ENCODE data around the gene ASF1A. TPM values are rescaled to one million over a fixed set of nuclear protein-coding genes. Genes with fewer than 3 reads are reported as not detected.
A peak's percentile ranks its signal among the peaks of the same experiment; 100 is the strongest.

ASF1A gene
- total and polyA plus RNA-seq, 8 donors = 0.87 to 39.7 (median 14.5) TPM

- DNase-seq = peak in 1 of 2 donors; percentile 48
- no peak overlapping the region for H3K27ac ChIP-seq
- TF ChIP-seq POLR2AphosphoS5 (IDR thresholded peaks at IDR 0.05) = no peak
- no peak for TF ChIP-seq EP300 (IDR thresholded peaks at IDR 0.05)
- TF ChIP-seq CTCF (IDR thresholded peaks at IDR 0.05) = no peak
- TF ChIP-seq POLR2A (IDR thresholded peaks at IDR 0.05) = no peak
- H3K4me3 ChIP-seq = no peak overlapping the region
- peaks cover 13 to 22% (median 17%) of the 10 kb centered on the region in 4 donors for H3K4me1 ChIP-seq
- no peaks in the 10 kb centered on the region for H3K9me3 ChIP-seq
- WGBS, 5 donors = 82 to 90% (median 90%) methylated on average over 4 of the region's 4 CpGs
- no peaks in the 10 kb centered on the region for H3K27me3 ChIP-seq
- no peaks in the 10 kb centered on the region for H3K36me3 ChIP-seq
- intact Hi-C loops (cut with DNase I; ENCODE audit: low total_unique reads) = no loop called here
Observed at GRCh38 chr6:118889163-118889562, 4.8 kb upstream of the ASF1A start.

GRCh38 chr6:118890997-118891790 lies 2.8 kb upstream of the ASF1A start:
- DNase-seq = peak in 1 of 2 donors; percentile 21
- Histone ChIP-seq H3K27ac (peak overlapping the region in 4 of 5 donors; percentile 95 to 98 (median 96)), H3K4me1 (peaks cover 14 to 33% (median 25%) of the 10 kb centered on the region in 4 donors), H3K9me3 (no peaks in the 10 kb centered on the region), H3K4me3 (no peak overlapping the region), H3K36me3 (no peaks in the 10 kb centered on the region), H3K27me3 (no peaks in the 10 kb centered on the region)
- TF ChIP-seq CTCF (IDR thresholded peaks at IDR 0.05) (no peak), POLR2AphosphoS5 (IDR thresholded peaks at IDR 0.05) (no peak), POLR2A (IDR thresholded peaks at IDR 0.05) (no peak), EP300 (IDR thresholded peaks at IDR 0.05) (no peak)
- intact Hi-C loops (cut with DNase I; ENCODE audit: low total_unique reads) = no loop called here
- 58 to 77% (median 70%) methylated on average over 5 of the region's 5 CpGs for WGBS, 5 donors

- no peak for TF ChIP-seq POLR2A (IDR thresholded peaks at IDR 0.05)
- no peak for TF ChIP-seq CTCF (IDR thresholded peaks at IDR 0.05)
- TF ChIP-seq POLR2AphosphoS5 (IDR thresholded peaks at IDR 0.05) = no peak
- TF ChIP-seq EP300 (IDR thresholded peaks at IDR 0.05) = no peak
- Histone ChIP-seq H3K27me3 (no peaks in the 10 kb centered on the region), H3K4me1 (peaks cover 14 to 45% (median 31%) of the 10 kb centered on the region in 4 donors), H3K9me3 (no peaks in the 10 kb centered on the region), H3K36me3 (no peaks in the 10 kb centered on the region), H3K27ac (peak overlapping the region in 4 of 5 donors; percentile 95 to 98 (median 96)), H3K4me3 (peak overlapping the region; percentile 70 to 89 (median 82))
- intact Hi-C loops (cut with DNase I; ENCODE audit: low total_unique reads) = no loop called here
- DNase-seq = peak in 1 of 2 donors; percentile 11
- 14 to 32% (median 20%) methylated on average over 6 of the region's 6 CpGs for WGBS, 5 donors
Observed at GRCh38 chr6:118892355-118892991, 1.5 kb upstream of the ASF1A start.

DNA sequence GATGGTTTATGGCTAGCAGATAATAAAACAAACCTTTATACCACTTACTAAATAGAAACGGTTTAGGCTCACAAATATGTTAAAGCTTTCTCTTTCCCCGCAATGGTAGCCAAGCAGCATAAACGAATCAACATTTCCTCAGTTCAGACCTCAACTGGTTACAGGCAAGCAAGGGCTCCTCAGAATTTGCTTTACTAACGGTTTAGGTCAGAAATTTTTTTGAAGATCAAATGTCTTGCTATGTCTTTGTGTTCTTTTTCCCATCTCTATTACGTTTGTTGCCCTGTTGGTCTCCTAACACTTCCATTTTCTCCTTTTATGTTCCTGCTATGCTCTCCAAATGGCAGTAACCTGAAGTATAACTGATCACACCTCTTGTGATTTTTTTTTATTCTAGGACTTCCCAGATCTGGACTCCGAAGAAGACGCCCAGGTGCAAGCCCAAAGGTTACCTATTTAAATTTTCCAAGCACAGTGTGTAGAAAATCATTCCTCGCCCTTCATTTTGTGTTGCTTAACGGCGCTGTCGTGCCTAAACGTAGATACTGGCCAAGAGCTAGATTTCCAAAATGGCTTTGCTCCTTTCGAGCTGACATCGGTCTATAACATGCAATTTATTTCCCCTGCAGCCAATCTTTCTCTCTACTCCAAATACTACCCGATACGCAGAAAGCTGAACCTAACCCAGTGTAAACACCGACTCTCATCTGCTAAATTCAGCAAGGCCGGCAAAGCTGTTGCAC lies 717 bp upstream of the ASF1A start:
- Histone ChIP-seq H3K4me3 (peak overlapping the region; percentile 70 to 89 (median 82)), H3K36me3 (no peaks in the 10 kb centered on the region), H3K9me3 (no peaks in the 10 kb centered on the region), H3K27ac (peak overlapping the region; percentile 95 to 98 (median 97)), H3K4me1 (peaks cover 14 to 53% (median 35%) of the 10 kb centered on the region in 4 donors), H3K27me3 (no peaks in the 10 kb centered on the region)
- TF ChIP-seq EP300 (IDR thresholded peaks at IDR 0.05) (no peak), POLR2AphosphoS5 (IDR thresholded peaks at IDR 0.05) (peak in 1 of 3 donors; percentile 28)
- intact Hi-C loops (cut with DNase I; ENCODE audit: low total_unique reads) = no loop called here
- WGBS, 5 donors = 1% methylated on average over 18 of the region's 18 CpGs
- DNase-seq = peak in 1 of 2 donors; percentile 90

Data from stomach (tissue), 9 donors.